Chondrocyte (in vitro differentiated cells): ENCODE data around the gene ID2. TPM values are rescaled to one million over a fixed set of nuclear protein-coding genes. Genes with fewer than 3 reads are reported as not detected.

Experiments
- DNase-seq: peaks from one replicate; pipeline ENCODE4 v3.0.0; 2021; ENCODE audit warnings: mixed read lengths, low spot score
- H3K27ac Mint-ChIP-seq: one replicate; pipeline ENCODE4 v1.8.0; 2021; ENCODE audit warnings: mild to moderate bottlenecking, moderate library complexity, mixed read lengths; ENCODE audit not compliant: unreplicated experiment
- H3K27me3 Mint-ChIP-seq: 2 replicates; pipeline ENCODE4 v1.8.0; 2021; ENCODE audit warnings: low read depth, mixed read lengths
- H3K36me3 Mint-ChIP-seq: 2 replicates; pipeline ENCODE4 v1.8.0; 2021; ENCODE audit warnings: low read depth, mixed read lengths
- H3K4me1 Mint-ChIP-seq: 2 replicates; pipeline ENCODE4 v1.8.0; 2021; ENCODE audit warnings: low read depth, mild to moderate bottlenecking, mixed read lengths
- H3K4me3 Mint-ChIP-seq: one replicate; pipeline ENCODE4 v1.8.0; 2021; ENCODE audit warnings: mild to moderate bottlenecking, moderate library complexity, mixed read lengths; ENCODE audit not compliant: unreplicated experiment
- H3K9me3 Mint-ChIP-seq: 2 replicates; pipeline ENCODE4 v1.8.0; 2021; ENCODE audit warnings: low read depth, mixed read lengths
- CTCF ChIP-seq: fragments of 200-600 bp; sonication (generic); IDR thresholded peaks from 2 replicates; pipeline ENCODE4 v1.5.0; 2021; ENCODE audit warnings: antibody characterized with exemption, mild to moderate bottlenecking, moderate library complexity
- total RNA-seq: library from RNA; stranded (reverse); gene quantifications from 3 replicates; pipeline ENCODE4 v1.2.1, GENCODE V29; 2021

Gene ID2
- total RNA-seq, 1 donor from 2014 or later, result 23.1 TPM

DNA sequence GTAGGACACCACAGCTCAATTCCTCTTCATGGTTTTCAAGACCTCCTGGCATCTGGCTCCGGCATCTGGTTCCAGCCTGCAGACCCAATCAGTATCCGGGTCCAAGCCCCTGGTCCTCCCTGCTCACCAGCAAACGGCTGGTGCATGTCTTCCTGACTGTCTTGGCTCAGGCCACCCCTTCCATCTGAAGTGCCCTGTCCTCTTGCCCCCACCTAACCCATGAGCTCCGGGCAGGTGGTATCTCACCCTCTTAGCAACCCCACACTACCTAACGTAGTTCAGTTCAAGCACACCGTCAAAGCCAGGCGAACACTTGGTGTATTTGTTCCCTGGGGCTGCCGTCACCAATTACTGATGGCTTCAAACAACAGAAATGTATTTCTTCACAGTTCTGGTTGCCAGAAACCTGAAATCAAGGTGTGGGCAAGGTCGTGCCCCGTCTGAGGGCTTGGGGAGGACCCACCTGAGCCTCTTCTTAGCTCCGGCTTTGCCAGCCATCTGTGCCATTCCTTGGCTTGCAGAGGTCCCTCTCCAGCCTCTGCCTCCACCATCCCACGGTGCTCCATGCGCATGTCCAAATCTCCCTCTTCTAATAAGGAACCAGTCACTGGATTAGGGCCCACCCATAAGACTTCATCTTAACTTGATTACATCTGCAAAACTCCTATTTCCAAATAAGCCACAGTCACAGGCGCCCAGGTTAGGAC, 47.2 kb upstream of the ID2 start:
- Mint-ChIP-seq H3K4me1 (peaks cover 27% of the 10 kb centered on the region), H3K9me3 (no peaks in the 10 kb centered on the region), H3K27ac (no peak overlapping the region), H3K4me3 (no peak overlapping the region), H3K36me3 (no peaks in the 10 kb centered on the region), H3K27me3 (no peaks in the 10 kb centered on the region)
- DNase-seq, result peak; percentile 49
- no peak for TF ChIP-seq CTCF

DNA sequence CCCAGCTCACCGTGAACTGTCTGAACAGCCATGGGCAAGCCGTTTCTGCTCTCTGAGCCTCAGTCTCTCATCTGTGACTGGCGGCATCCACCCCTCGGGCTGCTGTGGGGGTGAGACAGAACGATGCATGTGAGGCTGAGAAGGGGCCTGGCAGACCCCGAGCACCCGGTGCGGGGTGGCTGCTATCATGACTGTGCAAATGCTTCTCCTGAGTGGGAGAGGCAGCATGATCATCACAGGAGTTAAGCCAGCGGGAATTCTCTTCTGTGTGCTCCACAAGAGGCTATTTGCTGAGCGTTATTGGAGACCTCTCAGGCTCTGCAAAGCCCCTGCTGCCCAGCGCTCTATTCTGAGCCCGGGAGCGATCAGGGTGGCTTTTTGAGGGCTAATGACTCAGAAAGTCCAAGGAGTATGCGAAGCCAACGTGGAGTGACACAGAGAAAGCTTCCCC, 45.8 kb upstream of the ID2 start:
- DNase-seq, result peak; percentile 48
- peaks cover 27% of the 10 kb centered on the region for H3K4me1 Mint-ChIP-seq
- H3K36me3 Mint-ChIP-seq, result no peaks in the 10 kb centered on the region
- no peak overlapping the region for H3K4me3 Mint-ChIP-seq
- H3K9me3 Mint-ChIP-seq, result no peaks in the 10 kb centered on the region
- no peak for TF ChIP-seq CTCF
- H3K27me3 Mint-ChIP-seq, result no peaks in the 10 kb centered on the region
- H3K27ac Mint-ChIP-seq, result no peak overlapping the region

GRCh38 chr2:8636721-8637636, 44.9 kb upstream of the ID2 start:
- peak; percentile 56 for DNase-seq
- H3K9me3 Mint-ChIP-seq, result no peaks in the 10 kb centered on the region
- H3K27me3 Mint-ChIP-seq, result no peaks in the 10 kb centered on the region
- TF ChIP-seq CTCF, result no peak
- H3K4me3 Mint-ChIP-seq, result no peak overlapping the region
- no peaks in the 10 kb centered on the region for H3K36me3 Mint-ChIP-seq
- H3K4me1 Mint-ChIP-seq, result peaks cover 27% of the 10 kb centered on the region
- H3K27ac Mint-ChIP-seq, result peak overlapping the region; percentile 8

GRCh38 chr2:8638327-8638726, 43.5 kb upstream of the ID2 start:
- DNase-seq, result peak; percentile 49
- no peaks in the 10 kb centered on the region for H3K27me3 Mint-ChIP-seq
- no peak overlapping the region for H3K4me3 Mint-ChIP-seq
- no peaks in the 10 kb centered on the region for H3K36me3 Mint-ChIP-seq
- no peak for TF ChIP-seq CTCF
- H3K4me1 Mint-ChIP-seq, result peaks cover 27% of the 10 kb centered on the region
- H3K9me3 Mint-ChIP-seq, result no peaks in the 10 kb centered on the region
- H3K27ac Mint-ChIP-seq, result no peak overlapping the region

DNA sequence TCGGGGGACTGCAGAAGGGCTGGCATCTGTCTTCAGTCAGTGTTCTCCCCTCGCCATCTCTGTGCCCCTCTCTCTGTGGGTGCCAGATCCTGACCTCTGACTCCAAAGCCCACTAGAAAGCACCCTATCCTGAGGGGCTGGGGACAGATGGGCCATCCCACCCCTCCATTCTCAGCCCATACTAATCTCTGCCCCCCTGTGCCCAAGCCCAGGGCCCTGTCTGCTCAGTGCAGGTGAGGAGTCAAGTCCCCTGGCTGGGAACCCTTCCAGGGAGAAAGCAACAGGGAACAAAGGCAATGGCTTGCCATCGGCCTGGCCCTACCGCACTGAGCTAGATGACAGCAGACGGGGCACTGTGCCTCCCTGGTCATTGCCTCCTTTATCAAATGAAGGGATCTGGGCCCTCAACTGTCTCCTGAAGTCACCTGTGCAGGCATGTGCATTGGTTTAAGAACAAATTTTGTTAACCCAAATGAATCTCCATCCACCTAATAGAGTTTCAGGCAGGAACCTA, 42.7 kb upstream of the ID2 start:
- Mint-ChIP-seq H3K36me3 (no peaks in the 10 kb centered on the region), H3K27ac (no peak overlapping the region), H3K27me3 (no peaks in the 10 kb centered on the region), H3K4me3 (no peak overlapping the region), H3K9me3 (no peaks in the 10 kb centered on the region), H3K4me1 (peaks cover 18% of the 10 kb centered on the region)
- no peak for TF ChIP-seq CTCF
- peak; percentile 42 for DNase-seq
